MM.1S (cell line): ENCODE data around the gene CCS.

Experiments
- DNase-seq: peaks from one replicate; pipeline ENCODE4 v3.0.0-alpha.2; 2015
- H2AFZ ChIP-seq: fragments of 300-600 bp; sonication (generic); 2 replicates; pipeline ENCODE4 v1.6.0; 2016; ENCODE audit warnings: antibody characterized with exemption, low read length
- H3F3A ChIP-seq: fragments of 300-600 bp; sonication (generic); 2 replicates; pipeline ENCODE4 v1.6.1; 2016; ENCODE audit warnings: mild to moderate bottlenecking, antibody characterized with exemption, low read length, moderate library complexity, mixed read lengths; ENCODE audit not compliant: insufficient read depth
- H3K27ac ChIP-seq: fragments of 300-600 bp; sonication (generic); 2 replicates; pipeline ENCODE4 v1.5.1; 2016; ENCODE audit warnings: mild to moderate bottlenecking, low read length
- H3K27me3 ChIP-seq: fragments of 300-600 bp; sonication (generic); replicated peaks from 2 replicates; pipeline ENCODE4 v1.6.0; 2016; ENCODE audit warnings: low read length; ENCODE audit not compliant: insufficient read depth
- H3K36me3 ChIP-seq: fragments of 300-600 bp; sonication (generic); replicated peaks from 2 replicates; pipeline ENCODE4 v1.6.1; 2016; ENCODE audit warnings: mild to moderate bottlenecking, low read length, mixed read lengths; ENCODE audit not compliant: insufficient read depth
- H3K4me1 ChIP-seq: fragments of 300-600 bp; sonication (generic); 2 replicates; pipeline ENCODE4 v1.6.1; 2016; ENCODE audit warnings: low read length, mixed read lengths
- H3K4me2 ChIP-seq: fragments of 300-600 bp; sonication (generic); 2 replicates; pipeline ENCODE4 v1.6.0; 2016; ENCODE audit warnings: low read depth, low read length
- H3K4me3 ChIP-seq: fragments of 300-600 bp; sonication (generic); 2 replicates; pipeline ENCODE4 v1.5.1; 2016; ENCODE audit warnings: low read length, mixed read lengths
- H3K79me2 ChIP-seq: fragments of 300-600 bp; sonication (generic); 2 replicates; pipeline ENCODE4 v1.6.1; 2016; ENCODE audit warnings: mixed run types, low read length, mixed read lengths
- H3K9ac ChIP-seq: fragments of 300-600 bp; sonication (generic); 2 replicates; pipeline ENCODE4 v1.6.1; 2016; ENCODE audit warnings: low read length, mixed read lengths
- H3K9me2 ChIP-seq: fragments of 300-600 bp; sonication (generic); replicated peaks from 2 replicates; pipeline ENCODE4 v1.6.1; 2016; ENCODE audit warnings: mild to moderate bottlenecking, low read length, mixed read lengths; ENCODE audit not compliant: insufficient read depth
- H3K9me3 ChIP-seq: fragments of 300-600 bp; sonication (generic); replicated peaks from 2 replicates; pipeline ENCODE4 v1.6.1; 2016; ENCODE audit warnings: mild to moderate bottlenecking, low read length, mixed read lengths; ENCODE audit not compliant: insufficient read depth
- H4K20me1 ChIP-seq: fragments of 300-600 bp; sonication (generic); 2 replicates; pipeline ENCODE4 v1.6.1; 2016; ENCODE audit warnings: mild to moderate bottlenecking, low read length, moderate library complexity, mixed read lengths; ENCODE audit not compliant: insufficient read depth
- CTCF ChIP-seq: fragments of 300-600 bp; sonication (generic); IDR thresholded peaks from 2 replicates; pipeline ENCODE4 v1.5.1; 2016; ENCODE audit warnings: antibody characterized with exemption, low read length, mixed read lengths
- EZH2 ChIP-seq: fragments of 300-600 bp; sonication (generic); optimal IDR thresholded peaks from 2 replicates; pipeline ENCODE3; 2017; ENCODE audit warnings: low read depth, mild to moderate bottlenecking, antibody characterized with exemption, low read length, mixed read lengths
- EZH2phosphoT487 ChIP-seq: fragments of 300-600 bp; sonication (generic); IDR thresholded peaks from 2 replicates; pipeline ENCODE4 v1.6.1; 2018; ENCODE audit warnings: antibody characterized with exemption, low read length

The CCS gene

GRCh38 chr11:66628061-66628603 is 35.1 kb downstream of the CCS start:
- Histone ChIP-seq H3K27ac (no peak overlapping the region), H3K36me3 (peaks cover 32% of the 10 kb centered on the region), H3K4me2 (no peak overlapping the region), H3K9me3 (no peaks in the 10 kb centered on the region), H3K9me2 (no peaks in the 10 kb centered on the region), H3K4me1 (0 out of 2 replicates have a peak, but pooled peaks cover 6% of the 10 kb centered on the region), H3K79me2 (peaks cover 100% of the 10 kb centered on the region), H2AFZ (no peak overlapping the region), H3K27me3 (no peaks in the 10 kb centered on the region), H3F3A (peaks cover 16% of the 10 kb centered on the region), H3K4me3 (no peak overlapping the region), H4K20me1 (peaks cover 68% of the 10 kb centered on the region), H3K9ac (no peak overlapping the region)
- TF ChIP-seq CTCF (no peak), EZH2 (no peak)
- no peak for DNase-seq

- Histone ChIP-seq H3F3A (peaks cover 19% of the 10 kb centered on the region), H3K9me3 (no peaks in the 10 kb centered on the region), H3K27me3 (no peaks in the 10 kb centered on the region), H3K4me3 (no peak overlapping the region), H3K4me1 (0 out of 2 replicates have a peak, but pooled peaks cover 6% of the 10 kb centered on the region), H3K9me2 (no peaks in the 10 kb centered on the region), H3K79me2 (peaks cover 100% of the 10 kb centered on the region), H3K27ac (no peak overlapping the region), H3K36me3 (peaks cover 32% of the 10 kb centered on the region), H2AFZ (no peak overlapping the region), H4K20me1 (peaks cover 56% of the 10 kb centered on the region), H3K4me2 (no peak overlapping the region), H3K9ac (no peak overlapping the region)
- no peak for DNase-seq
- no peak for TF ChIP-seq EZH2
- no peak for TF ChIP-seq EZH2phosphoT487
- TF ChIP-seq CTCF: no peak
Measured at GRCh38 chr11:66629356-66629755, 36.4 kb downstream of the CCS start.

GRCh38 chr11:66631883-66632282 is 38.9 kb downstream of the CCS start:
- peaks cover 100% of the 10 kb centered on the region for H3K79me2 ChIP-seq
- H3K9ac ChIP-seq: no peak overlapping the region
- TF ChIP-seq CTCF: no peak
- no peak for TF ChIP-seq EZH2phosphoT487
- TF ChIP-seq EZH2: no peak
- no peak overlapping the region for H3K4me2 ChIP-seq
- no peak overlapping the region for H3K4me3 ChIP-seq
- no peak overlapping the region for H3K27ac ChIP-seq
- peaks cover 17% of the 10 kb centered on the region for H3K36me3 ChIP-seq
- H4K20me1 ChIP-seq: peaks cover 32% of the 10 kb centered on the region
- H3K27me3 ChIP-seq: no peaks in the 10 kb centered on the region
- DNase-seq: no peak
- H3K4me1 ChIP-seq: 0 out of 2 replicates have a peak, but pooled peaks cover 6% of the 10 kb centered on the region
- peaks cover 32% of the 10 kb centered on the region for H3F3A ChIP-seq
- no peaks in the 10 kb centered on the region for H3K9me2 ChIP-seq
- H2AFZ ChIP-seq: no peak overlapping the region
- no peaks in the 10 kb centered on the region for H3K9me3 ChIP-seq
